GM18870 (cell line): ENCODE results near the gene OPN1MW2.
"Not testable (repeated sequence)": the region's sequence is repeated elsewhere in the genome, so short reads cannot be mapped to it uniquely, and the experiment has no call there.

Experiments
- ATAC-seq: cut with Tn5 transposase; IDR thresholded peaks from one replicate; pipeline ENCODE4 v1.9.1; 2021; ENCODE audit warnings: moderate library complexity; ENCODE audit not compliant: unreplicated experiment

Gene OPN1MW2

GRCh38 chrX:154263072-154263471 lies 43.5 kb downstream of the OPN1MW2 start:
- not testable (repeated sequence) for ATAC-seq

- not testable (repeated sequence) for ATAC-seq
These were observed 49.7 kb downstream of the OPN1MW2 start for GRCh38 chrX:154269245-154269644.
